GM23338 (cell line): Measurements from ENCODE around the gene DTNBP1. TPM values are rescaled to one million over a fixed set of nuclear protein-coding genes. Genes with fewer than 3 reads are reported as not detected.

ENCODE experiments used
- ATAC-seq: fragments of 200-7000 bp; cut with Tn5 transposase; 3 replicates; pipeline ENCODE4 v1.9.1; 2020
- DNase-seq: peaks from one replicate; pipeline ENCODE4 v3.0.0-alpha.2; 2015; ENCODE audit warnings: low spot score
- H2AFZ ChIP-seq: fragments of 200-600 bp; sonication (generic); 2 replicates; pipeline ENCODE4 v1.8.0; 2016; ENCODE audit warnings: antibody characterized with exemption, mild to moderate bottlenecking, moderate library complexity
- H3F3A ChIP-seq: fragments of 200-600 bp; sonication (generic); replicated peaks from 2 replicates; pipeline ENCODE4 v1.8.0; 2017; ENCODE audit warnings: antibody characterized with exemption, mixed run types, low read depth
- H3K27ac ChIP-seq: fragments of 200-600 bp; sonication (generic); 2 replicates; pipeline ENCODE4 v1.6.1; 2016; ENCODE audit warnings: low read depth
- H3K27me3 ChIP-seq: fragments of 200-600 bp; sonication (generic); 2 replicates; pipeline ENCODE4 v1.8.0; 2016; ENCODE audit warnings: mild to moderate bottlenecking, mixed run types, moderate library complexity; ENCODE audit not compliant: insufficient read depth
- H3K36me3 ChIP-seq: fragments of 200-600 bp; sonication (generic); 2 replicates; pipeline ENCODE4 v1.8.0; 2016; ENCODE audit warnings: mild to moderate bottlenecking; ENCODE audit not compliant: insufficient read depth
- H3K4me1 ChIP-seq: fragments of 200-600 bp; sonication (generic); 2 replicates; pipeline ENCODE4 v1.8.0; 2016; ENCODE audit warnings: mild to moderate bottlenecking, moderate library complexity; ENCODE audit not compliant: insufficient read depth
- H3K4me2 ChIP-seq: fragments of 200-600 bp; sonication (generic); 2 replicates; pipeline ENCODE4 v1.7.1; 2017; ENCODE audit warnings: mixed run types
- H3K4me3 ChIP-seq: fragments of 200-600 bp; sonication (generic); 2 replicates; pipeline ENCODE4 v1.6.1; 2016; ENCODE audit warnings: mixed run types
- H3K79me2 ChIP-seq: fragments of 200-600 bp; sonication (generic); replicated peaks from 2 replicates; pipeline ENCODE4 v1.8.0; 2017; ENCODE audit warnings: mild to moderate bottlenecking; ENCODE audit not compliant: insufficient read depth
- H3K9me2 ChIP-seq: fragments of 200-600 bp; sonication (generic); 2 replicates; pipeline ENCODE4 v1.8.0; 2017; ENCODE audit not compliant: insufficient read depth
- H4K20me1 ChIP-seq: fragments of 200-600 bp; sonication (generic); replicated peaks from 2 replicates; pipeline ENCODE4 v1.8.0; 2017; ENCODE audit warnings: mild to moderate bottlenecking; ENCODE audit not compliant: insufficient read depth
- H3K27ac Mint-ChIP-seq: 2 replicates; pipeline ENCODE4 v1.8.0; 2020; ENCODE audit warnings: inconsistent platforms, mild to moderate bottlenecking, moderate library complexity, mixed read lengths
- H3K27me3 Mint-ChIP-seq: 3 replicates; pipeline ENCODE4 v1.8.0; 2022; ENCODE audit warnings: low read depth, mild to moderate bottlenecking, moderate library complexity, mixed read lengths, inconsistent platforms; ENCODE audit not compliant: insufficient read depth, poor library complexity
- H3K36me3 Mint-ChIP-seq: 3 replicates; pipeline ENCODE4 v1.8.0; 2021; ENCODE audit warnings: low read depth, mild to moderate bottlenecking, inconsistent platforms, moderate library complexity, mixed read lengths
- H3K4me1 Mint-ChIP-seq: 3 replicates; pipeline ENCODE4 v1.8.0; 2020; ENCODE audit warnings: mild to moderate bottlenecking, inconsistent platforms, mixed read lengths
- H3K4me3 Mint-ChIP-seq: 3 replicates; pipeline ENCODE4 v1.8.0; 2021; ENCODE audit warnings: moderate library complexity, mild to moderate bottlenecking, inconsistent platforms, mixed read lengths
- H3K9me3 Mint-ChIP-seq: 3 replicates; pipeline ENCODE4 v1.8.0; 2020; ENCODE audit warnings: moderate library complexity, mild to moderate bottlenecking, inconsistent platforms, mixed read lengths
- CREB1 ChIP-seq: fragments of 250-450 bp; sonication (Bioruptor Pico); IDR thresholded peaks from 2 replicates; pipeline ENCODE4 v1.5.0; 2020; ENCODE audit warnings: low read depth, mild to moderate bottlenecking, moderate library complexity
- ETS1 ChIP-seq: IDR thresholded peaks from 2 replicates; pipeline ENCODE4 v1.6.1; 2016; ENCODE audit warnings: antibody characterized with exemption
- EZH2 ChIP-seq: fragments of 200-600 bp; sonication (generic); IDR thresholded peaks from one replicate; pipeline ENCODE4 v1.8.0; 2017; ENCODE audit warnings: antibody characterized with exemption, mild to moderate bottlenecking, low read depth; ENCODE audit not compliant: unreplicated experiment
- EZH2phosphoT487 ChIP-seq: fragments of 200-600 bp; sonication (generic); IDR thresholded peaks from one replicate; pipeline ENCODE4 v1.8.1; 2018; ENCODE audit warnings: antibody characterized with exemption; ENCODE audit not compliant: unreplicated experiment
- NANOG ChIP-seq: IDR thresholded peaks from 2 replicates; pipeline ENCODE4 v1.6.1; 2016; ENCODE audit warnings: antibody characterized with exemption, borderline replicate concordance
- STAT1 ChIP-seq: IDR thresholded peaks from one replicate; pipeline ENCODE4 v1.6.1; 2016; ENCODE audit warnings: antibody characterized with exemption; ENCODE audit not compliant: unreplicated experiment
- ZNF114 ChIP-seq: fragments of 250-450 bp; sonication (Bioruptor Pico); IDR thresholded peaks from 2 replicates; pipeline ENCODE4 v1.5.0; 2020; ENCODE audit warnings: mild to moderate bottlenecking, moderate library complexity
- ZNF331 ChIP-seq: fragments of 250-450 bp; sonication (Bioruptor Pico); IDR thresholded peaks from 2 replicates; pipeline ENCODE4 v1.5.0; 2020; ENCODE audit warnings: low read depth, mild to moderate bottlenecking, moderate library complexity
- polyA plus RNA-seq: library from polyadenylated mRNA; unstranded; fragments of >200 nt; fragmentation: Nextera tagmentation; extraction: Ambion mirVana; gene quantifications from 2 replicates; pipeline ENCODE4 v1.2.1, GENCODE V29; 2016
- total RNA-seq: library from RNA; depleted of rRNA; stranded (reverse); fragments of >200 nt; shearing (Covaris generic); gene quantifications from 2 replicates; pipeline ENCODE4 v1.2.3, GENCODE V29; 2014
- TF ChIP-seq, protein P1 (sequence below): fragments of 250-450 bp; sonication (Bioruptor Pico); IDR thresholded peaks from 2 replicates; pipeline ENCODE4 v1.5.0; 2020; ENCODE audit warnings: mild to moderate bottlenecking, moderate library complexity
- TF ChIP-seq, protein P2 (sequence below): IDR thresholded peaks from one replicate; pipeline ENCODE4 v1.6.1; 2018; ENCODE audit warnings: antibody characterized with exemption; ENCODE audit not compliant: unreplicated experiment
- TF ChIP-seq, protein P3 (sequence below), 2 experiments: fragments of 200-600 bp in 1 of 2; sonication (generic) in 1 of 2; conservative IDR thresholded peaks; 2 replicates each; pipeline versions ENCODE4 v1.5.1 to v1.6.1; 2016 to 2017; ENCODE audit warnings: antibody characterized with exemption in 2 of 2, low read depth in 2 of 2, mild to moderate bottlenecking in 2 of 2, moderate library complexity in 1 of 2

The DTNBP1 gene
- total and polyA plus RNA-seq, 2 experiments from 2014 or later: 12.1 to 20.1 TPM

- no peak for DNase-seq
- Histone ChIP-seq H3K27ac (no peak overlapping the region), H3K27me3 (no peaks in the 10 kb centered on the region), H3K4me2 (no peak overlapping the region), H4K20me1 (no peaks in the 10 kb centered on the region; the same call in 1 of the 2 replicates), H3K9me2 (no peaks in the 10 kb centered on the region), H3K4me1 (no peaks in the 10 kb centered on the region), H3K4me3 (no peak overlapping the region), H3K79me2 (no peaks in the 10 kb centered on the region), H2AFZ (no peak overlapping the region), H3K36me3 (0 out of 2 replicates have a peak, but pooled peaks cover 8% of the 10 kb centered on the region), H3F3A (peaks cover 20% of the 10 kb centered on the region)
- H3K36me3 Mint-ChIP-seq: peaks cover 59% of the 10 kb centered on the region
- peaks cover 48% of the 10 kb centered on the region for H3K27me3 Mint-ChIP-seq
- TF ChIP-seq, protein P1, sequence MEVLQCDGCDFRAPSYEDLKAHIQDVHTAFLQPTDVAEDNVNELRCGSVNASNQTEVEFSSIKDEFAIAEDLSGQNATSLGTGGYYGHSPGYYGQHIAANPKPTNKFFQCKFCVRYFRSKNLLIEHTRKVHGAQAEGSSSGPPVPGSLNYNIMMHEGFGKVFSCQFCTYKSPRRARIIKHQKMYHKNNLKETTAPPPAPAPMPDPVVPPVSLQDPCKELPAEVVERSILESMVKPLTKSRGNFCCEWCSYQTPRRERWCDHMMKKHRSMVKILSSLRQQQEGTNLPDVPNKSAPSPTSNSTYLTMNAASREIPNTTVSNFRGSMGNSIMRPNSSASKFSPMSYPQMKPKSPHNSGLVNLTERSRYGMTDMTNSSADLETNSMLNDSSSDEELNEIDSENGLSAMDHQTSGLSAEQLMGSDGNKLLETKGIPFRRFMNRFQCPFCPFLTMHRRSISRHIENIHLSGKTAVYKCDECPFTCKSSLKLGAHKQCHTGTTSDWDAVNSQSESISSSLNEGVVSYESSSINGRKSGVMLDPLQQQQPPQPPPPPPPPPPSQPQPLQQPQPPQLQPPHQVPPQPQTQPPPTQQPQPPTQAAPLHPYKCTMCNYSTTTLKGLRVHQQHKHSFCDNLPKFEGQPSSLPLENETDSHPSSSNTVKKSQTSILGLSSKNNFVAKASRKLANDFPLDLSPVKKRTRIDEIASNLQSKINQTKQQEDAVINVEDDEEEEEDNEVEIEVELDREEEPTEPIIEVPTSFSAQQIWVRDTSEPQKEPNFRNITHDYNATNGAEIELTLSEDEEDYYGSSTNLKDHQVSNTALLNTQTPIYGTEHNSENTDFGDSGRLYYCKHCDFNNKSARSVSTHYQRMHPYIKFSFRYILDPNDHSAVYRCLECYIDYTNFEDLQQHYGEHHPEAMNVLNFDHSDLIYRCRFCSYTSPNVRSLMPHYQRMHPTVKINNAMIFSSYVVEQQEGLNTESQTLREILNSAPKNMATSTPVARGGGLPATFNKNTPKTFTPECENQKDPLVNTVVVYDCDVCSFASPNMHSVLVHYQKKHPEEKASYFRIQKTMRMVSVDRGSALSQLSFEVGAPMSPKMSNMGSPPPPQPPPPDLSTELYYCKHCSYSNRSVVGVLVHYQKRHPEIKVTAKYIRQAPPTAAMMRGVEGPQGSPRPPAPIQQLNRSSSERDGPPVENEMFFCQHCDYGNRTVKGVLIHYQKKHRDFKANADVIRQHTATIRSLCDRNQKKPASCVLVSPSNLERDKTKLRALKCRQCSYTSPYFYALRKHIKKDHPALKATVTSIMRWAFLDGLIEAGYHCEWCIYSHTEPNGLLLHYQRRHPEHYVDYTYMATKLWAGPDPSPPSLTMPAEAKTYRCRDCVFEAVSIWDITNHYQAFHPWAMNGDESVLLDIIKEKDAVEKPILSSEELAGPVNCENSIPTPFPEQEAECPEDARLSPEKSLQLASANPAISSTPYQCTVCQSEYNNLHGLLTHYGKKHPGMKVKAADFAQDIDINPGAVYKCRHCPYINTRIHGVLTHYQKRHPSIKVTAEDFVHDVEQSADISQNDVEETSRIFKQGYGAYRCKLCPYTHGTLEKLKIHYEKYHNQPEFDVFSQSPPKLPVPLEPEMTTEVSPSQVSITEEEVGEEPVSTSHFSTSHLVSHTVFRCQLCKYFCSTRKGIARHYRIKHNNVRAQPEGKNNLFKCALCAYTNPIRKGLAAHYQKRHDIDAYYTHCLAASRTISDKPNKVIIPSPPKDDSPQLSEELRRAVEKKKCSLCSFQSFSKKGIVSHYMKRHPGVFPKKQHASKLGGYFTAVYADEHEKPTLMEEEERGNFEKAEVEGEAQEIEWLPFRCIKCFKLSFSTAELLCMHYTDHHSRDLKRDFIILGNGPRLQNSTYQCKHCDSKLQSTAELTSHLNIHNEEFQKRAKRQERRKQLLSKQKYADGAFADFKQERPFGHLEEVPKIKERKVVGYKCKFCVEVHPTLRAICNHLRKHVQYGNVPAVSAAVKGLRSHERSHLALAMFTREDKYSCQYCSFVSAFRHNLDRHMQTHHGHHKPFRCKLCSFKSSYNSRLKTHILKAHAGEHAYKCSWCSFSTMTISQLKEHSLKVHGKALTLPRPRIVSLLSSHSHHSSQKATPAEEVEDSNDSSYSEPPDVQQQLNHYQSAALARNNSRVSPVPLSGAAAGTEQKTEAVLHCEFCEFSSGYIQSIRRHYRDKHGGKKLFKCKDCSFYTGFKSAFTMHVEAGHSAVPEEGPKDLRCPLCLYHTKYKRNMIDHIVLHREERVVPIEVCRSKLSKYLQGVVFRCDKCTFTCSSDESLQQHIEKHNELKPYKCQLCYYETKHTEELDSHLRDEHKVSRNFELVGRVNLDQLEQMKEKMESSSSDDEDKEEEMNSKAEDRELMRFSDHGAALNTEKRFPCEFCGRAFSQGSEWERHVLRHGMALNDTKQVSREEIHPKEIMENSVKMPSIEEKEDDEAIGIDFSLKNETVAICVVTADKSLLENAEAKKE (CRISPR knock-in tag): no peak
- TF ChIP-seq ETS1 (no peak), ZNF114 (CRISPR knock-in tag) (no peak), STAT1 (no peak), EZH2phosphoT487 (no peak), NANOG (no peak), EZH2 (no peak), ZNF331 (CRISPR knock-in tag) (no peak), CREB1 (CRISPR knock-in tag) (no peak)
- TF ChIP-seq, protein P2, sequence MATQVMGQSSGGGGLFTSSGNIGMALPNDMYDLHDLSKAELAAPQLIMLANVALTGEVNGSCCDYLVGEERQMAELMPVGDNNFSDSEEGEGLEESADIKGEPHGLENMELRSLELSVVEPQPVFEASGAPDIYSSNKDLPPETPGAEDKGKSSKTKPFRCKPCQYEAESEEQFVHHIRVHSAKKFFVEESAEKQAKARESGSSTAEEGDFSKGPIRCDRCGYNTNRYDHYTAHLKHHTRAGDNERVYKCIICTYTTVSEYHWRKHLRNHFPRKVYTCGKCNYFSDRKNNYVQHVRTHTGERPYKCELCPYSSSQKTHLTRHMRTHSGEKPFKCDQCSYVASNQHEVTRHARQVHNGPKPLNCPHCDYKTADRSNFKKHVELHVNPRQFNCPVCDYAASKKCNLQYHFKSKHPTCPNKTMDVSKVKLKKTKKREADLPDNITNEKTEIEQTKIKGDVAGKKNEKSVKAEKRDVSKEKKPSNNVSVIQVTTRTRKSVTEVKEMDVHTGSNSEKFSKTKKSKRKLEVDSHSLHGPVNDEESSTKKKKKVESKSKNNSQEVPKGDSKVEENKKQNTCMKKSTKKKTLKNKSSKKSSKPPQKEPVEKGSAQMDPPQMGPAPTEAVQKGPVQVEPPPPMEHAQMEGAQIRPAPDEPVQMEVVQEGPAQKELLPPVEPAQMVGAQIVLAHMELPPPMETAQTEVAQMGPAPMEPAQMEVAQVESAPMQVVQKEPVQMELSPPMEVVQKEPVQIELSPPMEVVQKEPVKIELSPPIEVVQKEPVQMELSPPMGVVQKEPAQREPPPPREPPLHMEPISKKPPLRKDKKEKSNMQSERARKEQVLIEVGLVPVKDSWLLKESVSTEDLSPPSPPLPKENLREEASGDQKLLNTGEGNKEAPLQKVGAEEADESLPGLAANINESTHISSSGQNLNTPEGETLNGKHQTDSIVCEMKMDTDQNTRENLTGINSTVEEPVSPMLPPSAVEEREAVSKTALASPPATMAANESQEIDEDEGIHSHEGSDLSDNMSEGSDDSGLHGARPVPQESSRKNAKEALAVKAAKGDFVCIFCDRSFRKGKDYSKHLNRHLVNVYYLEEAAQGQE: no peak
- TF ChIP-seq, protein P3, sequence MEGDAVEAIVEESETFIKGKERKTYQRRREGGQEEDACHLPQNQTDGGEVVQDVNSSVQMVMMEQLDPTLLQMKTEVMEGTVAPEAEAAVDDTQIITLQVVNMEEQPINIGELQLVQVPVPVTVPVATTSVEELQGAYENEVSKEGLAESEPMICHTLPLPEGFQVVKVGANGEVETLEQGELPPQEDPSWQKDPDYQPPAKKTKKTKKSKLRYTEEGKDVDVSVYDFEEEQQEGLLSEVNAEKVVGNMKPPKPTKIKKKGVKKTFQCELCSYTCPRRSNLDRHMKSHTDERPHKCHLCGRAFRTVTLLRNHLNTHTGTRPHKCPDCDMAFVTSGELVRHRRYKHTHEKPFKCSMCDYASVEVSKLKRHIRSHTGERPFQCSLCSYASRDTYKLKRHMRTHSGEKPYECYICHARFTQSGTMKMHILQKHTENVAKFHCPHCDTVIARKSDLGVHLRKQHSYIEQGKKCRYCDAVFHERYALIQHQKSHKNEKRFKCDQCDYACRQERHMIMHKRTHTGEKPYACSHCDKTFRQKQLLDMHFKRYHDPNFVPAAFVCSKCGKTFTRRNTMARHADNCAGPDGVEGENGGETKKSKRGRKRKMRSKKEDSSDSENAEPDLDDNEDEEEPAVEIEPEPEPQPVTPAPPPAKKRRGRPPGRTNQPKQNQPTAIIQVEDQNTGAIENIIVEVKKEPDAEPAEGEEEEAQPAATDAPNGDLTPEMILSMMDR (conservative IDR thresholded peaks at IDR 0.05; ENCODE audit: low read depth in 2 of 2): no peak
- no peak overlapping the region for H3K4me3 Mint-ChIP-seq
- peaks cover 3% of the 10 kb centered on the region; the same call in 1 of the 3 replicates for H3K4me1 Mint-ChIP-seq
- no peak overlapping the region for H3K27ac Mint-ChIP-seq
- no peak for ATAC-seq
- peaks cover 44% of the 10 kb centered on the region for H3K9me3 Mint-ChIP-seq
These were observed 134.8 kb downstream of the DTNBP1 start for GRCh38 chr6:15527838-15528617.
